ENCODE results near the gene CBY1.
A peak's percentile ranks its signal among the peaks of the same experiment; 100 is the strongest.
"Not testable (repeated sequence)": the region's sequence is repeated elsewhere in the genome, so short reads cannot be mapped to it uniquely, and the experiment has no call there.

CBY1 gene

GRCh38 chr22:38656256-38657044, at the start of gene CBY1, which contains the start of gene FAM227A:
CBY1 (plus strand) TSS chr22:38656638; CDS start chr22:38668055, 11,417 bp downstream.
FAM227A (minus strand) TSS chr22:38656392; CDS start chr22:38650168, 6,224 bp downstream.
- peak; percentile 89 for DNase-seq

- no peak for DNase-seq
Measured at GRCh38 chr22:38607680-38608079, 48.8 kb upstream of the CBY1 start.

GRCh38 chr22:38608992-38609750, 47.3 kb upstream of the CBY1 start:
- no peak for DNase-seq

- no peak for DNase-seq
Measured at GRCh38 chr22:38610234-38610633, 46.2 kb upstream of the CBY1 start.

GRCh38 chr22:38611559-38611958, 44.9 kb upstream of the CBY1 start:
- DNase-seq, result no peak

- DNase-seq, result no peak
Measured at GRCh38 chr22:38612217-38613006, 44.0 kb upstream of the CBY1 start.

- peak; percentile 28 for DNase-seq
Measured at GRCh38 chr22:38613588-38613987, 42.9 kb upstream of the CBY1 start.

GRCh38 chr22:38614332-38615063, 41.9 kb upstream of the CBY1 start:
- no peak for DNase-seq

- DNase-seq, result not testable (repeated sequence)
Measured at GRCh38 chr22:38615064-38615405, 41.4 kb upstream of the CBY1 start.

GRCh38 chr22:38618258-38618657, 38.2 kb upstream of the CBY1 start:
- no peak for DNase-seq

GRCh38 chr22:38618682-38619081, 37.8 kb upstream of the CBY1 start:
- no peak for DNase-seq

- DNase-seq, result no peak
Measured at GRCh38 chr22:38623351-38623750, 33.1 kb upstream of the CBY1 start.

- no peak for DNase-seq
Measured at GRCh38 chr22:38628444-38628843, 28.0 kb upstream of the CBY1 start.

GRCh38 chr22:38629108-38629507, 27.3 kb upstream of the CBY1 start:
- no peak for DNase-seq

- DNase-seq, result peak; percentile 23
Measured at GRCh38 chr22:38631724-38632123, 24.7 kb upstream of the CBY1 start.

GRCh38 chr22:38632528-38632927, 23.9 kb upstream of the CBY1 start:
- DNase-seq, result no peak

- DNase-seq, result no peak
Measured at GRCh38 chr22:38638216-38638615, 18.2 kb upstream of the CBY1 start.

GRCh38 chr22:38638728-38639127, 17.7 kb upstream of the CBY1 start:
- DNase-seq, result no peak

GRCh38 chr22:38641476-38642040, 14.9 kb upstream of the CBY1 start:
- no peak for DNase-seq

GRCh38 chr22:38644245-38644644, 12.2 kb upstream of the CBY1 start:
- DNase-seq, result not testable (repeated sequence)

- no peak for DNase-seq
Measured at GRCh38 chr22:38645430-38645829, 11.0 kb upstream of the CBY1 start.

GRCh38 chr22:38649841-38650522, 6.5 kb upstream of the CBY1 start:
- DNase-seq, result no peak
